Activated CD4-positive, alpha-beta T cell treated with anti-CD3 and anti-CD28 coated beads, Interleukin-2, Interleukin-6, amounts not matched to agents 100 ng/mL and 50 ng/mL, durations not matched to agents 16 hours and 8 hours (primary cell): Measurements from ENCODE around the gene DOHH.
A peak's percentile ranks its signal among the peaks of the same experiment; 100 is the strongest.
"Not testable (repeated sequence)": the region's sequence is repeated elsewhere in the genome, so short reads cannot be mapped to it uniquely, and the experiment has no call there.

ENCODE experiments used
- DNase-seq: peaks from one replicate; pipeline ENCODE4 v3.0.0-alpha.2; 2020

The DOHH gene

DNA sequence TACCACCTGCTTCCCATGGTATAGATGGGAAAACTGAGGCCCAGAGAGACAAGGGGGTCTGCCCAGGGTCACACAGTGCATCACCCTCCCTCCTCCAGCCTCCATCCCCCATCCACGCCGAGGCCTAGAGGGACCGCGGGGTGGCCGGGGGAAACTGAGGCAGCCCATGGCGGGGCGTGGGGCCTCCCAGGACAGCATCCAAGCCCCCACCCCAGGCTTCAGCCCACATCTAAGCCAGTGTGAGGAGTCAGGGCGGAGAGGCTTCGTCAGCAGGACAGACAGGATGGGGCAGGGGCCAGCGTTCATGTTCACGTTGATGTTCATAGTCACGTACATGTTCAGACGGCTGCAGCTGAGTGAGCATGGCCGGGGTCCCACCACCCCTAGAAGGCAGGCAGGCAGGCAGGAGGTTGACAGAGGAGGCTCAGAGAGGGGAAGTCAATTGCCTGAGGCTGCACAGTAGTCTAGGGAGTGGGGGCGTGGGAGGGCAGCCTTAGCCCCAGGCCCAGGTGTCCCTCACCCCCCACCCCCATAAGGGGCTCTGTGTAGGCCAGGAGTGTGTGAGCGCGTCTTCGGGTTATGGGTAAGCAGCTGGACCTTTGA, 43.4 kb downstream of the DOHH start:
- DNase-seq = no peak

DNA sequence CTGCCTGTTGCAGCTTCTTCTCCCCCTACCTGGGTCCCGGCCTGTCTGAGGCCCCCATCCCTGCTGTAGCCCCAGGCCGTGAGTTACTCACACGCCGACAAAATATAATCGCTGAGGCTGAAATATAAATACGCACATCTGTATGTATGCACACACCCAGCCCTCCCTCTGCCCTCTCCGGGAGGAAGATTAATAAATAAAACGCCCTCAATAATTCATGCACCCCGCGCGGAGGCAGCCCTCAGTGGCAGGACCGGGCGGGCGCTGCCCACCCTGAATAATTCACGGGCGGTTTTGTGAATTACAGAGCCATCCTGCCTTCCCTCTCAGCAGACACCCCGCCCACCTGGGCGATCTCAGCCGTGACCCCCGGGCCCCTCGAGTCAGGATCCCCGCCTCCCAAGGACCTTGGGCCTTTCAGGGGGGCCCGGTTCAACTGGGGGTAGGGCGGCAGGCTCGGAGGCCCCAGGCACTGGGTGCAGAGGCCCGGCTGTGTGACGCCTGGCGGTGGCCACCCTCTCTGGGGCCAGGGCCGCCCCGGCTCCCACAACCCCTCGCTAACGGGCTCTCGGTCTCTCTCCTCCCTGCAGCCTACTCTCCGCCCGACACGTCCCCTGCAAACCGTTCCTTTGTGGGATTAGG, 44.4 kb downstream of the DOHH start:
- no peak for DNase-seq

DNA sequence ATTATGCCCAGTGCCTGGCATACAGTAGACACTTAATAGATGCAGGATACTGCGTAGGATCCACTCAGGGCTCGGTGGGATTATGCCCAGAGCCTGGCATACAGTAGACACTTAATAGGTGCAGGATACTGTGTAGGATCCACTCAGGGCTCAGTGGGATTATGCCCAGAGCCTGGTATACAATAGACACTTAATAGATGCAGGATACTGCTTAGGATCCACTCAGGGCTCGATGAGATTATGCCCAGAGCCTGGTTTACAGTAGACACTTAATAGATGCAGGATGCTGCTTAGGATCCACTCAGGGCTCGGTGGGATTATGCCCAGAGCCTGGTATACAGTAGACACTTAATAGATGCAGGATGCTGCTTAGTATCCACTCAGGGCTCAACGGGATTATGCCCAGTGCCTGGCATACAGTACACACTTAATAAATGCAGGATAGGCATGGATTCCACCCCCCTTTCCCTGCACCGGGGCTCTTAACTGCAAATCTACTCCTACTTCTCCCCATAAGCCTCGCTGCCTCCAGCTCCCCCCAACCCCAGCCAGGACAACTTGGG, 45.0 kb downstream of the DOHH start:
- DNase-seq = no peak

DNA sequence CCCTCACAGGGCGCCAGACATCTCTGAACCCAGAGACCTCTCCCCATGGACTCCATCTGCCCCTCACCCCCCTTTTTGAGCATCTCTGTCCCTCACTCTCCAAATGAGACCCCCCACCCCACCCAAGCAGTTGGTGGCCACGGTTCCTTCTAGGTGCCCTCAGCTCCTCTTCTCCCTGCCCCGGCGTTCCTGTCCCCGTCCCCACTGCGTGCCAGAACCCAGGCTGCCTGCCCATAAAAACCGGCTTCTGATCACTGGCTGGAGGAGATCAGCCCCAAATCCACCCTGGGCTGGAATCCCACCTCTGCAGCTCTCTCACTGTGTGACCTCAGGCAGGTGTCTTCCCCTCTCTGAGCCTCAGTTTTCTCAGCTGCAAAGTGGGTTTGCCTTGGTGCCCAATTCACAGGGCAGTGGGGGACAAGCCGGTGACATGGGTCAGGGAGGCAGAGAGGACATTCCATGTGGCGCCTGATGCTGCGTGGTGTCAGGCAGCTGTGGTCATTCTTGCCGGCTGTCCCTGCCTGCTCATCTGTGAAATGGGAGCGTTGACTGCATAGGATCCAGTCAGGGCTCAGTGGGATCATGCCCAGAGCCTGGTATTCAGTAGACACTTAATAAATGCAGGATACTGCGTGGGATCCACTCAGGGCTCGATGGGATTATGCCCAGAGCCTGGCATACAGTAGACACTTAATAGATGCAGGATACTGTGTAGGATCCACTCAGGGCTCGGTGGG, 45.6 kb downstream of the DOHH start:
- no peak for DNase-seq

DNA sequence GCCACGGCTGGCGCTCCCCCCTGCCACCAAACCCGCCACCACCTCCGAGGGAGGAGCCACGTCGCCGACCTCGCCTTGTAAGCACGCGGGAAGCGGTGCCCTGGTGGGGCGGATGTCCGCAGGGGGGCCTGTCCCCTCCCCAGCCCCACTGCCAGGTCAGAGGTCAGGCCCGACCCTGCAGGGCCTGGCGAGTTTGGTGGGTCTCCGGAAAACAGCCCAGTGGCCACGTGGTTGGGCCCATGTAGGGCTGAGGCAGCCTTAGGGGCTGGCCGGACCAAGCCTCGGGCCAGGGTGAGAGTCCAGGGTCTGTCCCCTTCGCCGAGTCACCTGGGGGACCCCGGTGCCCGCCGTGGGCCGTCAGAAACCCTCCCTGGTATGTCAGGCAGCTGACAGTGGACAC, 46.6 kb downstream of the DOHH start:
- DNase-seq = no peak

DNA sequence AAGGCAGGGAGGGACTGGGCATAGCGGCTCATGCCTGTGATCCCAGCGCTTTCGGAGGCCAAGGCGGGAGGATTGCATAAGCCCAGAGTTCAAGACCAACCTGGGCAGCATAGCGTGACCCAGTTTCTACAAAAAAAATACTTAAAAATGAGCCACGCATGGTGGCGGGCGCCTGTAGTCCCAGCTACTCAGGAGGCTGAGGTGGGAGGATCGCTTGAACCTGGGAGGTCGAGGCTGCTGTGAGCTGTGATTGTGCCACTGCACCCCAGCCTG, 47.6 kb downstream of the DOHH start:
- DNase-seq = not testable (repeated sequence)

DNA sequence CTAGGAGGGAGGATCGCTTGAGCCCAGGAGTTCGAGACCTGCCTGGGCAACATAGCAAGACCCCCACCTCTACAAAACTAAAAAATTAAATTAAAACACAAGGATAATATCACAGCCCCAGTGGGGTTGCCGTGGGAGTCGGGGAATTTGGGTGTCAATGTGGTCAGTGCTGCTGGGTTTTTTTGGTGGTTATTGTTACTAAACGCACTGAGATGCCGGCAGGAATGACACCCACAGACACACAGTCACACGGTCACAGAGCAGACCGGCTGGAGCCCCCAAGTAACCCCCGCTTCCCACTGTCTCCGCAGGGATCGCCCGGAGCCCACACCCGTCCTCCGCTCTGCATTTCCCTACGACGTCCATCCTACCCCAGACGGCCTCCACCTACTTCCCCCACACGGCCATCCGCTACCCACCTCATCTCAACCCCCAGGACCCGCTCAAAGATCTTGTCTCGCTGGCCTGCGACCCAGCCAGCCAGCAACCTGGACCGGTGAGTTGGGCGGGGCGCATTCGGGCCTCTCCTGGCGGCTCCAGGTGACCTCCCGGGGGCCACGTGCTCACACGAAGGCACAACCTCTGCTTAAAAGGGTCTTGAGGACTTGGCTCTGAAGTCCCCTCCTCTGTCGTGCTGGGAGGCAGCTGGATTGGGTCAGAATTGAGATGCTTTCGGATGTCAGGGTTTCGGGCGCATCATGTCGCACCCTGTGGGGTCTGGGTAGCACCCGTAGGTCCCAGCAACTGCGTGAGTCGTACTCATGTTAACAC, 48.1 kb downstream of the DOHH start:
- DNase-seq = no peak

DNA sequence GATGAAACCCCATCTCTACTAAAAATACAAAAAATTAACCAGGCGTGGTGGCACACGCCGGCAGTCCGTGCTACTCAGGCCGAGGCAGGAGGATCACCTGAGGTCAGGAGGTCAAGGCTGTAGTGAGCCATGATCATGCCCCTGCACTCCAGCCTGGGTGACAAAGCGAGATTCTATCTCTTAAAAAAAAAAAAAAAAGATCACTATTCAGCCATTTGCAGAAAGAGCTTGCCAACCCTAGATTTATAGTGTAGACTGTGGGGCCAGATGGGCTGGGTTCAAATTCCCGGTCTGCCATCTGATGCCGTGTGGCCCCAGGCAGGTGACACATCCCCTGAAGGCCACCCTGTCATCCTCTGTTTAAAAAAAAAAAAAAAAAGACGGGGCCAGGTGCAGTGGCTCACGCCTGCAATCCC, 49.0 kb downstream of the DOHH start:
- DNase-seq = no peak

DNA sequence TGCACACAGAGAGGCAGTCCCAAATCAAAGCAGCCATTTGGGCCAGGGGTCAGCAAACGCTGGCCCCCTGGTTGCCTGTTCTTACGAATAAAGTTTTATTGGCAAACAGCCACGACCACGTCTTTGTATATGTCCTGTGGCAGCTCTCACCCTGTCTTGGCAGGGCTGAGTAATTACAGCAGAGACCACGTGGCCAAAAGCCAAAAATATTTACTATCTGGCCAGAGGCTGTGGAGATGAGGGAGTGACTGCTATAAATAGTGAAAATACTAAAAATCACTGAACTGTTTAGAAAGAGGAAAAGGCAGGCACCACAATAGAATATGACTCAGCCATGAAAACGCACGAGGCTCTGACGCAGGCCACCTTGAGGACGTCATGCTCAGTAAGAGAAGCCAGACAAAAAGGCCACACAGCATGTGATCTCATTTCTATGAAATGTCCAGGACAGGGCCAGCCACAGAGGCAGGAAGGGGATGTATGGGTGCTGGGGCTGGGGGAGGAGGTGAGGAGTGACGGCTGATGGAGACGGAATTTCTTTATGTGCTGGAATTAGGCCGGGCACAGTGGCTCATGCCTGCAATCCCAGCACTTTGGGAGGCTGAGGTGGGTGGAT, 49.6 kb downstream of the DOHH start:
- DNase-seq = peak; percentile 25

DNA sequence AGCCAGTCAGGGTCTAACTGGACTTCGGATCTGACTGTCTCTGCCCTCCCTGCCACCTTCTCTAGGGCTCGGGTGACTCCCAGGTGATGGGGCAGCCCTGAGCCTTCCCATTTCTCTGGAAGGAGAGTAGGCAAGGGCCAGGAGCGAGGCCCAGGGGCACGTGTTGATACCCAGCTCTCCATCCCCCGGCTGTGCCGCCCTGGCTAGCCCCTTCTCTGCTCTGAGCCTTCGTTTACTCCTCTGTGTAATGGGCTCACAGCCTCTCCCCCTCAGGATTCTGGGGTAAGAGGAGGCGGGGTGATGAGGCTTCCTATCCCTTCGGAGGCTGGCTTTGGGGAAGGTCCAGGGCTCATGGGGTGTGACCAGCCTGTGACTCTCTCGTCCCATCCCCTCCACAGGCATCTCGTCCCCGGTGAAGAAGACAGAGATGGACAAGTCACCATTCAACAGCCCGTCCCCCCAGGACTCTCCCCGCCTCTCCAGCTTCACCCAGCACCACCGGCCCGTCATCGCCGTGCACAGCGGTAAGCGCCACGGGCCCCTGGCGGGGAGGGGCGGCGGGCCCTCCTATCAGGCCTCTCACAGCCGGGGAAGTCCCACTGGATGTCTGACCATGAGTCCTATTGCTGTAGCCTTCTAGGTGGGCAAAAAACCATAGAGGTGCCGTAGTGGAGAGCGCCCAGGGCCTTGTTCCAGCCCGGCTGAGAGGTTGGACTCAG, 51.7 kb downstream of the DOHH start:
- no peak for DNase-seq

DNA sequence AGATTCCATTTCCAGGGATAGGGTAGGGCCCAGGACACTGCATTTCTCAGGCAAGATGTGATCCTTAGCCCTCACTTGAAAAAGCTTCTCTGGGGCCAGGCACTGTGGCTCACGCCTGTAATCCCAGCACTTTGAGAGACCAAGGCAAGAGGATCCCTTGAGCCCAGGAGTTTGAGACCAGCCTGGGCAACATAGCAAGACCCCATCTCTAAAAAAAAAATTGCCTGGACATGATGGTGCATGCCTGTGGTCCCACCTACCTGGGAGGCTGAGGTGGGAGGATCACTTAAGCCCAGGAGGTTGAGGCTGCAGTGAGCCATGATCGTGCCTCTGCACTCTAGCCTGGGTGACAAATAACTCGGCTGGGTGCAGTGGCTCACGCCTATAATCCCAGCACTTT, 53.8 kb downstream of the DOHH start:
- DNase-seq = not testable (repeated sequence)

DNA sequence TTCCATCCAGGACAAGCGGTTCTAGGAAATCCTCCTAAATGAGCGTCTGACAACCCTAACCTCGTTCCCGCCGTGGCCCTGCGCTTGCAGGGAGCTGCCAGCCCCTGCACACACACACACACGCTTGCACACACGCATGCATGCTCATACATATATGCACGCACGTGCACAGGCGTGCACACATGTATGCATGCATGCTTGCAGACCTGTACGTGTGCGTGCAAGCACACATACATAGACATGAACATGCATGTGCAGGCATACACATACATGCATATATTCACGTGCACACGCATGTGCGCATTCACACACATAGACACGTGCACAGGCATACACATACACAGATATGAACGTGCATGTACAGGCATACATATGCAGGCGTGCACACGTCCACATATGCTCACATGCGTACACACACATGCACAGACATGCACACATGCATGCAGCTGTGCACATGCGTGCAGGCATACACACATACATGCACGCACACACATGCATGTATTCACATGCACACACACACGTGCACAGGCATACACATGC, 55.7 kb downstream of the DOHH start:
- DNase-seq = no peak

DNA sequence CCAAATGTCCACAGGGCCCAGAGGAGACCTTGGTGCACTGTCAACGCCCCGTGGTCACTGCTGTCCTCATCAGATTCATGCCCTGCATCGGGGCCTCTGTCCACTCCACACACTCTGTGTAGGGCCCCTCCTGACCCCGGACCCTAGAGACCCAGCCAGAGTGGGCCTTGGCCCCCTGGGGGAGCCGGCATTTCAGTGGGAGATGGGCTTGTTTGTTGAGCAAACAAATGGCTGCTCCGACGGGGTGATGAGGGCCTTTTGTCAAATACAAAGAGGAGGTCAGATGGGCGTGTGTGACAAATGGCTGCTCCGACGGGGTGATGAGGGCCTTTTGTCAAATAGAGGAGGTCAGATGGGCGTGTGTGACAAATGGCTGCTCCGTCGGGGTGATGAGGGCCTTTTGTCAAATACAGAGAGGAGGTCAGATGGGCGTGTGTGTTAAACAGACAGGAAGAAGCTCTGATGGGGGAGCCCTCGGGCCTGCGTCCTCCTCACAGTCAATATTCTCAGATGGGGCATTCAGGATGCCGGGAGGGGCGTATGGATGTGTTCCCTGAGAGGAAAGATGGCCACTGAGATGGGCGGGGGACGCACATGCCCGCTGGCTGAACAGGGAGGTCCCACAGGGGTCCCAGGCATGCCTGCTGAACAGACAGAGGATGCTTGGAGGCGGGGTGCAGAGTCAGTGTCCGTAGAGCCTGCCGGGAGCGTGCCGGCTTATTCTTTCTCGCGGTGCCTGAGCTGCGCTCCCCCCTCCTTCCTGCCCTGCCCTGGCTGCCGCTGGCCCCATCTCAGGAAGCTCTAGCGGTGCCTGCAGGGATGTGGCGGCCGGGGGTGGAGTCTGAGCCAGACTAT, 56.4 kb downstream of the DOHH start:
- DNase-seq = no peak

DNA sequence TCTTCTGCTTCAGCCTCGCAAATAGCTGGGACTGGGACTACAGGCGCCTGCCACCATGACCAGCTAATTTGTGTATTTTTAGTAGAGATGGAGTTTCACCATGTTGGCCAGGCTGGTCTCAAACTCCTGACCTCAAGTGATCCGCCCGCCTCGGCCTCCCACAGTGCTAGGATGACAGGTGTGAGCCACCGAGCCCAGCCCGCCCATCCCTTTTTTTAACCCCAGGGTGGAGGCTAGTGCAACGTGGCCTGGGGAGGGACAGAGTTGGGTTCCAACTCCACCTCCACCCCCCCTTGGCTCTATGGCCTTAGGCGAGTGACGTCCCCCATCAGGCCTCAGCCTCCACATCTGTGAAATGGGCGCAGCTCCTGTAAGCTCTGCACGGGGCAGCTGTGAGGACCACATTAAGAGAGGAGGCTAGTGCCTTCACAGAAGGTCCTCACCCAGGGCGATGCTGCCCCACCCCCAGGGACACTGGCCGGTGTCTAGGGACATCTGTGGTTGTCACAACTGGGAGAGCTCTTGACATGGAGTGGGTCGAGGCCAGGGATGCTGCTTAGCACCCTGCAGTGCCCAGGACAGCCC, 57.9 kb downstream of the DOHH start:
- DNase-seq = no peak

DNA sequence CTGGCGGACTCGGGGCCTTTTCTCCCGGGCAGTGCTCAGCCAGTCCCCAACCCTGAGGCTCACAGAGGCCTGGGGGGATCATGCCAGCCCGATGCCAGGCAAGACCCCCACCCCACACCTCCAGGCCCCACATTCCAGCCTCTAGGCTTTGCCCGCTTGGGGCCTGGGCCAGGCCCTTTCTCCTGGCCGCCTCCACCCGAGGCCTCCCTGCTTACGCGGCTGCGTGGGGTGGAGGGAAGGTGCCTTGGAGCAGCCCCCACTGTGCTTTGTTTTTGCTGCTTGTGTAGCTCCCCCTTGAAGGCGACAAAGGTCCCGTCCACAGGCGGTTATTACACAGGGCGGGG, 58.5 kb downstream of the DOHH start:
- no peak for DNase-seq

DNA sequence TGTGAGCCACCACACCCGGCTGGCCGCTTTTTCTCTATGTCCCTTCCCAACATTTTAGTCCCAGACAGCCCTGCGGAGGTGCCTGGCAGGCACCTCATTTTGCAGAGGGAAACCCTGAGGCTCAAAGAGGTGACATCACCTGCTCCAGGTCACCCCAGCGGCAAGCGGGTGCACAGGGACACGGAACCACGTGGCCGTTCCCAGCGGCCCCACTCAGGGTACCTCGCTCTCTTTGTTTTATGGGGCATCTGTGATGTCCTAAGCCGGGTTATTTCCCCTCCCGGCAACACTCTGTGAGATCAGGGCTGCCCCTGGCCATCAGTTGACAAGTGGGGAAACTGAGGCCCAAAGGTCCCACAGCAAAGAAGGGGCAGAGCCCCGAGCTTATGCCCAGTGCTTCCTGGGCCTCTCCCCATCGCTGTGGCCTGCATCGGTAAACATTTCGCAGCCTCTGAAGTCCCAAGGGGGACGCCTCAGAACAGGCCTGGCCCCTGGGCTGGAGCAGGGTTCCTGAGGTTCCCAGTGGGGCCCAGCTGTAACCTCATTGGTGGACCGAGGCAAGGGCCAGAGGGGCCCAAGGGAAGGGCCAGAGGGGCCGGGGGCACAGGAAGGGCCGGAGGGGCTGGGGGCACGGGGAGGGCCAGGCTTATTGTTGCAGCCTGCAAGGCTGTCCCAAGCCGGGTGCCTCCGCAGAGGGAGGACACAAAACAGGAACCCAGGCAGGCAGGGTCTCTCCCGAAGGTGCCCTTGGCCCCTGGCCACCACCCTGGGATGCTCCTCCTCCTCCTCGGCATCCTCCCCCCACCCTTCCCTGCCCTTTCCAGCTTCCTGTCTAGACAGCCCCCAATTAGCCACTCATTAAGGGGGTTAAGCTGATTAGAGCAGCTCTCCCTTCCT, 59.1 kb downstream of the DOHH start:
- no peak for DNase-seq
